GM13977 (cell line): ENCODE data around the gene PPP1R14B.

Source experiments
- DNase-seq: peaks from one replicate; pipeline ENCODE4 v3.0.0; 2012; ENCODE audit warnings: low spot score
- CTCF ChIP-seq: IDR thresholded peaks from 2 replicates; pipeline ENCODE4 v1.5.1; 2012; ENCODE audit warnings: mild to moderate bottlenecking, control low read depth; ENCODE audit not compliant: insufficient read depth; ENCODE audit errors: extremely low read depth, missing control alignments
- in situ Hi-C: fragments of 300-500 bp; cut with MboI; formaldehyde crosslinking; loops from one replicate; pipeline ENCODE4 v1.12.0; 2022; ENCODE audit warnings: low sequenced_read_pairs, low pct_unique_long_range_greater_than_20kb, mixed read lengths, inconsistent platforms; ENCODE audit not compliant: unreplicated experiment

Gene PPP1R14B

GRCh38 chr11:64246871-64247728 lies at the start of gene PPP1R14B:
Gene PPP1R14B (minus strand): TSS chr11:64246943. CDS start chr11:64246673, 270 bp downstream.
- in situ Hi-C loops, result no loop called here
- TF ChIP-seq CTCF, result no peak
- peak; percentile 91 for DNase-seq

GRCh38 chr11:64296236-64296635 lies 49.5 kb upstream of the PPP1R14B start:
- no peak for TF ChIP-seq CTCF
- in situ Hi-C loops, result no loop called here
- DNase-seq, result no peak

GRCh38 chr11:64295760-64296159 lies 49.0 kb upstream of the PPP1R14B start:
- no peak for DNase-seq
- in situ Hi-C loops, result no loop called here
- TF ChIP-seq CTCF, result no peak

- TF ChIP-seq CTCF, result no peak
- in situ Hi-C loops, result no loop called here
- DNase-seq, result no peak
Observed at GRCh38 chr11:64294774-64295173, 48.0 kb upstream of the PPP1R14B start.

- in situ Hi-C loops, result no loop called here
- no peak for TF ChIP-seq CTCF
- DNase-seq, result no peak
Observed at GRCh38 chr11:64292460-64293254, 45.9 kb upstream of the PPP1R14B start.

- in situ Hi-C loops, result no loop called here
- TF ChIP-seq CTCF, result no peak
- DNase-seq, result no peak
Observed at GRCh38 chr11:64291752-64292459, 45.2 kb upstream of the PPP1R14B start.
